K562 (cell line): ENCODE data around the gene PALMD. TPM values are rescaled to one million over a fixed set of nuclear protein-coding genes. Genes with fewer than 3 reads are reported as not detected.

Source experiments
- ATAC-seq: fragments of 200-7000 bp; cut with Tn5 transposase; 3 replicates; pipeline ENCODE4 v1.9.1; 2020; ENCODE audit warnings: moderate library complexity
- BruUV-seq: library from RNA; stranded (reverse); fragments of 400-500 nt; replicated peaks from 2 replicates; lab custom pipeline; 2021; lab: Mats Ljungman, UMichigan
- CTCF ChIA-PET: fragments of 300-600 bp; formaldehyde crosslinking; extraction: SDS; loops from one replicate; lab custom pipeline; 2021; ENCODE audit warnings: low intra/inter-chr PET ratio; lab: Yijun Ruan, JAX
- POLR2A ChIA-PET: fragments of 300-600, 350-650 bp; sonication (Branson Sonifier 250); formaldehyde crosslinking; extraction: SDS; loops from one replicate; lab custom pipeline; 2021; ENCODE audit warnings: antibody characterized with exemption, inconsistent platforms; lab: Yijun Ruan, JAX
- DNase-seq, 4 experiments: peaks; one replicate each; pipeline versions ENCODE4 v3.0.0 to v3.0.0-alpha.2; 2011 to 2018; ENCODE audit warnings: low spot score in 3 of 4, mixed read lengths in 3 of 4; ENCODE audit errors: extremely low read depth in 1 of 4
- FAIRE-seq: peaks from 2 replicates; lab custom pipeline; 2011; peaks lifted over from hg19 to GRCh38; lab: Jason Lieb, UNC
- H2AFZ ChIP-seq: 2 replicates; pipeline ENCODE4 v1.6.0; 2011; ENCODE audit warnings: low read depth, low read length, control low read depth, inconsistent platforms
- H3K27ac ChIP-seq: fragments of 200-600 bp; 3 replicates; pipeline ENCODE4 v1.8.0; 2011; ENCODE audit warnings: low read depth, mild to moderate bottlenecking, control low read depth, inconsistent platforms, low read length, moderate library complexity, mixed read lengths; ENCODE audit errors: extremely low read depth
- H3K27me3 ChIP-seq, 2 experiments: fragments of 300-600 bp in 1 of 2; 2 replicates in 1 of 2; 3 replicates in 1 of 2; pipeline versions ENCODE4 v1.6.0 to v1.8.0; 2011; ENCODE audit warnings: inconsistent platforms in 2 of 2, low read length in 2 of 2, mild to moderate bottlenecking in 1 of 2, mixed read lengths in 1 of 2, moderate library complexity in 1 of 2; ENCODE audit not compliant: control insufficient read depth in 2 of 2, insufficient read depth in 2 of 2
- H3K36me3 ChIP-seq: fragments of 300-600 bp; 3 replicates; pipeline ENCODE4 v1.8.0; 2011; ENCODE audit warnings: mild to moderate bottlenecking, low read length, inconsistent platforms; ENCODE audit not compliant: control insufficient read depth, insufficient read depth
- H3K4me1 ChIP-seq, 2 experiments: fragments of 200-600 bp in 1 of 2; replicated peaks in 1 of 2; 2 replicates in 1 of 2; 3 replicates in 1 of 2; pipeline versions ENCODE4 v1.5.1 to v1.8.0; 2011; ENCODE audit warnings: inconsistent platforms in 2 of 2, low read length in 2 of 2, mild to moderate bottlenecking in 1 of 2, mixed read lengths in 1 of 2, moderate library complexity in 1 of 2; ENCODE audit not compliant: control insufficient read depth in 2 of 2, insufficient read depth in 2 of 2
- H3K4me2 ChIP-seq: 2 replicates; pipeline ENCODE4 v1.6.1; 2011; ENCODE audit warnings: low read length, control low read depth, inconsistent platforms, mixed read lengths; ENCODE audit not compliant: insufficient read depth
- H3K4me3 ChIP-seq: fragments of 200-600 bp; sonication (generic), shearing (Covaris generic); 2 replicates; pipeline ENCODE4 v1.5.1; 2016; ENCODE audit warnings: control low read depth, inconsistent platforms
- H3K79me2 ChIP-seq: fragments of 200-600 bp; 3 replicates; pipeline ENCODE4 v1.8.0; 2011; ENCODE audit warnings: low read length, inconsistent platforms; ENCODE audit not compliant: control insufficient read depth, insufficient read depth
- H3K9ac ChIP-seq, 2 experiments: 2 replicates each; pipeline versions ENCODE4 v1.6.0 to v1.6.1; 2011; ENCODE audit warnings: low read depth in 2 of 2, low read length in 2 of 2, control low read depth in 1 of 2, inconsistent platforms in 1 of 2, mild to moderate bottlenecking in 1 of 2, mixed read lengths in 1 of 2; ENCODE audit not compliant: insufficient read depth in 1 of 2
- H3K9me1 ChIP-seq: one replicate; pipeline ENCODE4 v1.6.0; 2011; ENCODE audit warnings: inconsistent platforms, mild to moderate bottlenecking, low read length, moderate library complexity; ENCODE audit not compliant: control insufficient read depth, insufficient read depth
- H3K9me3 ChIP-seq: replicated peaks from 2 replicates; pipeline ENCODE4 v1.5.1; 2011; ENCODE audit warnings: low read depth, low read length, inconsistent platforms; ENCODE audit not compliant: control insufficient read depth, insufficient read depth
- H4K20me1 ChIP-seq: replicated peaks from 2 replicates; pipeline ENCODE4 v1.6.1; 2011; ENCODE audit warnings: low read length, inconsistent platforms, mixed read lengths; ENCODE audit not compliant: control insufficient read depth, insufficient read depth
- CEBPB ChIP-seq: fragments of 450-650 bp; IDR thresholded peaks from 2 replicates; pipeline ENCODE4 v1.6.1; 2016; ENCODE audit warnings: missing genetic modification characterization, missing compliant biosample characterization
- CEBPG ChIP-seq, 3 experiments: fragments of 200-800 bp in 1 of 3; sonication (Bioruptor generic) in 1 of 3; sonication (generic) in 1 of 3; formaldehyde crosslinking in 1 of 3; IDR thresholded peaks in 2 of 3; conservative IDR thresholded peaks in 1 of 3; 2 replicates each; pipeline versions ENCODE4 v1.6.1 to v1.8.0; 2016 to 2022; ENCODE audit warnings: missing compliant biosample characterization in 2 of 3, missing genetic modification characterization in 2 of 3, mild to moderate bottlenecking in 1 of 3, missing genetic modification reagents in 1 of 3
- HIVEP1 ChIP-seq: fragments of 250-450 bp; sonication (Bioruptor Pico); IDR thresholded peaks from 2 replicates; pipeline ENCODE4 v1.4.0; 2020; ENCODE audit warnings: mild to moderate bottlenecking
- KAT7 ChIP-seq: sonication (generic); formaldehyde crosslinking; IDR thresholded peaks from 2 replicates; pipeline ENCODE4 v1.8.0; 2022; ENCODE audit warnings: missing genetic modification reagents, mild to moderate bottlenecking, borderline replicate concordance
- KDM1A ChIP-seq, 2 experiments: fragments of 450-650 bp; IDR thresholded peaks; 2 replicates each; pipeline ENCODE4 v1.6.1; 2016; ENCODE audit warnings: mild to moderate bottlenecking in 2 of 2
- NCOA4 ChIP-seq: fragments of 450-650 bp; IDR thresholded peaks from 2 replicates; pipeline ENCODE4 v1.6.1; 2018; ENCODE audit warnings: mild to moderate bottlenecking; ENCODE audit not compliant: partially characterized antibody
- NR1H2 ChIP-seq: sonication (generic); formaldehyde crosslinking; IDR thresholded peaks from 2 replicates; pipeline ENCODE4 v1.4.0; 2020; ENCODE audit warnings: mild to moderate bottlenecking, missing genetic modification reagents
- POLR2G ChIP-seq: fragments of 200-400 bp; formaldehyde crosslinking; IDR thresholded peaks from 2 replicates; pipeline ENCODE4 v1.6.1; 2017; ENCODE audit warnings: low read depth, mild to moderate bottlenecking, antibody characterized with exemption, low read length, moderate library complexity
- PRMT5 ChIP-seq: sonication (generic); formaldehyde crosslinking; IDR thresholded peaks from 2 replicates; pipeline ENCODE4 v1.5.0; 2020; ENCODE audit warnings: missing genetic modification reagents
- SPI1 ChIP-seq: IDR thresholded peaks from 2 replicates; pipeline ENCODE4 v1.6.1; 2011; ENCODE audit warnings: low read depth, low read length, control low read depth, borderline replicate concordance
- USF2 ChIP-seq: sonication (generic); formaldehyde crosslinking; IDR thresholded peaks from 2 replicates; pipeline ENCODE4 v1.5.0; 2020; ENCODE audit warnings: missing genetic modification reagents
- ZEB2 ChIP-seq: fragments of 450-650 bp; IDR thresholded peaks from 2 replicates; pipeline ENCODE4 v1.6.1; 2016
- ZNF277 ChIP-seq: fragments of 250-450 bp; sonication (Bioruptor Pico); IDR thresholded peaks from 2 replicates; pipeline ENCODE4 v1.8.0; 2022; ENCODE audit warnings: inconsistent platforms, mild to moderate bottlenecking, moderate library complexity, borderline replicate concordance
- WGBS: fragments of 100-300 bp; shearing (Covaris generic); methylation state at CpG from one replicate; pipeline ENCODE4 v1.1.6; 2016; ENCODE audit warnings: low coverage, mixed read lengths; ENCODE audit not compliant: insufficient coverage; ENCODE audit errors: missing lambda C conversion rate; 5-methylcytosine and 5-hydroxymethylcytosine counted together
- in situ Hi-C: fragments of 300-500 bp; cut with MboI; formaldehyde crosslinking; loops from 4 replicates; pipeline ENCODE4 v1.15.0; 2018; ENCODE audit warnings: inconsistent platforms, mixed read lengths
- intact Hi-C: fragments of 100-400 bp; cut with micrococcal nuclease; formaldehyde crosslinking; loops from 2 replicates; pipeline ENCODE4 v1.14.2; 2022
- polyA plus RNA-seq, 8 experiments: library from polyadenylated mRNA; depleted of rRNA in 4 of 8; stranded (reverse) in 5 of 8; unstranded in 3 of 8; fragments of >200 nt; fragmentation: Nextera tagmentation in 2 of 8; fragmentation: Illumina TruSeq in 1 of 8; extraction: Ambion mirVana in 2 of 8; extraction: Trizol in 1 of 8; gene quantifications; 2 replicates each; pipeline versions ENCODE4 v1.2.1 to v1.2.3, GENCODE V29; 2011 to 2014; ENCODE audit warnings: inconsistent platforms in 1 of 8, missing spikeins in 1 of 8
- total RNA-seq, 7 experiments: library from RNA; depleted of rRNA in 6 of 7; stranded (reverse); fragments of >200 nt in 6 of 7; fragmentation: Illumina TruSeq in 2 of 7; extraction: Trizol in 2 of 7; gene quantifications; 2 replicates each; pipeline versions ENCODE4 v1.2.1 to v1.2.3, GENCODE V29; 2011 to 2021; ENCODE audit warnings: low replicate concordance in 1 of 7
- TF ChIP-seq, protein P1 (sequence below): fragments of 450-650 bp; formaldehyde crosslinking; IDR thresholded peaks from 2 replicates; pipeline ENCODE4 v1.4.0; 2022; ENCODE audit warnings: mild to moderate bottlenecking, moderate library complexity
- TF ChIP-seq, protein P2 (sequence below): sonication (generic); formaldehyde crosslinking; IDR thresholded peaks from 2 replicates; pipeline ENCODE4 v1.8.0; 2023; ENCODE audit warnings: missing genetic modification reagents, mild to moderate bottlenecking, borderline replicate concordance

The PALMD gene
- total and polyA plus RNA-seq, 9 of the 15 experiments (the other 6 are each of a cell fraction or from before 2014, with no cell fraction given) = 2.7 to 13.5 (median 5.4) TPM

GRCh38 chr1:99665212-99665611, 19.3 kb downstream of the PALMD start:
- CTCF ChIA-PET = no interaction called here
- no peak overlapping the region for H3K9ac ChIP-seq
- ATAC-seq (no peak), FAIRE-seq (no peak), DNase-seq (no peak)
- H3K4me3 ChIP-seq = no peak overlapping the region
- no peaks in the 10 kb centered on the region for H3K4me1 ChIP-seq
- no peaks in the 10 kb centered on the region for H3K27me3 ChIP-seq
- in situ Hi-C loops = no loop called here
- no peak overlapping the region for H3K27ac ChIP-seq
- H3K79me2 ChIP-seq = no peaks in the 10 kb centered on the region
- WGBS = 6% methylated on average over 1 of the region's 1 CpG
- H4K20me1 ChIP-seq = no peaks in the 10 kb centered on the region
- H3K4me2 ChIP-seq = no peak overlapping the region
- intact Hi-C loops = no loop called here
- no peaks in the 10 kb centered on the region for H3K9me3 ChIP-seq
- POLR2A ChIA-PET = interaction anchor here (0.8 to 1.5 kb wide), 4 partner anchors 14 to 31 kb away, joined by 3 to 4 read pairs (median 3); no protein-coding TSS in a partner anchor
- no peaks in the 10 kb centered on the region for H3K9me1 ChIP-seq
- no TSS peak for BruUV-seq
- no peaks in the 10 kb centered on the region for H3K36me3 ChIP-seq
- H2AFZ ChIP-seq = no peak overlapping the region
- no peak for TF ChIP-seq USF2 (CRISPR knock-in tag)
- TF ChIP-seq, protein P1, sequence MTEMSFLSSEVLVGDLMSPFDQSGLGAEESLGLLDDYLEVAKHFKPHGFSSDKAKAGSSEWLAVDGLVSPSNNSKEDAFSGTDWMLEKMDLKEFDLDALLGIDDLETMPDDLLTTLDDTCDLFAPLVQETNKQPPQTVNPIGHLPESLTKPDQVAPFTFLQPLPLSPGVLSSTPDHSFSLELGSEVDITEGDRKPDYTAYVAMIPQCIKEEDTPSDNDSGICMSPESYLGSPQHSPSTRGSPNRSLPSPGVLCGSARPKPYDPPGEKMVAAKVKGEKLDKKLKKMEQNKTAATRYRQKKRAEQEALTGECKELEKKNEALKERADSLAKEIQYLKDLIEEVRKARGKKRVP (CRISPR knock-in tag) = 0 out of 2 replicates have a peak, but pooled peaks have one; percentile 30
- TF ChIP-seq, protein P2, sequence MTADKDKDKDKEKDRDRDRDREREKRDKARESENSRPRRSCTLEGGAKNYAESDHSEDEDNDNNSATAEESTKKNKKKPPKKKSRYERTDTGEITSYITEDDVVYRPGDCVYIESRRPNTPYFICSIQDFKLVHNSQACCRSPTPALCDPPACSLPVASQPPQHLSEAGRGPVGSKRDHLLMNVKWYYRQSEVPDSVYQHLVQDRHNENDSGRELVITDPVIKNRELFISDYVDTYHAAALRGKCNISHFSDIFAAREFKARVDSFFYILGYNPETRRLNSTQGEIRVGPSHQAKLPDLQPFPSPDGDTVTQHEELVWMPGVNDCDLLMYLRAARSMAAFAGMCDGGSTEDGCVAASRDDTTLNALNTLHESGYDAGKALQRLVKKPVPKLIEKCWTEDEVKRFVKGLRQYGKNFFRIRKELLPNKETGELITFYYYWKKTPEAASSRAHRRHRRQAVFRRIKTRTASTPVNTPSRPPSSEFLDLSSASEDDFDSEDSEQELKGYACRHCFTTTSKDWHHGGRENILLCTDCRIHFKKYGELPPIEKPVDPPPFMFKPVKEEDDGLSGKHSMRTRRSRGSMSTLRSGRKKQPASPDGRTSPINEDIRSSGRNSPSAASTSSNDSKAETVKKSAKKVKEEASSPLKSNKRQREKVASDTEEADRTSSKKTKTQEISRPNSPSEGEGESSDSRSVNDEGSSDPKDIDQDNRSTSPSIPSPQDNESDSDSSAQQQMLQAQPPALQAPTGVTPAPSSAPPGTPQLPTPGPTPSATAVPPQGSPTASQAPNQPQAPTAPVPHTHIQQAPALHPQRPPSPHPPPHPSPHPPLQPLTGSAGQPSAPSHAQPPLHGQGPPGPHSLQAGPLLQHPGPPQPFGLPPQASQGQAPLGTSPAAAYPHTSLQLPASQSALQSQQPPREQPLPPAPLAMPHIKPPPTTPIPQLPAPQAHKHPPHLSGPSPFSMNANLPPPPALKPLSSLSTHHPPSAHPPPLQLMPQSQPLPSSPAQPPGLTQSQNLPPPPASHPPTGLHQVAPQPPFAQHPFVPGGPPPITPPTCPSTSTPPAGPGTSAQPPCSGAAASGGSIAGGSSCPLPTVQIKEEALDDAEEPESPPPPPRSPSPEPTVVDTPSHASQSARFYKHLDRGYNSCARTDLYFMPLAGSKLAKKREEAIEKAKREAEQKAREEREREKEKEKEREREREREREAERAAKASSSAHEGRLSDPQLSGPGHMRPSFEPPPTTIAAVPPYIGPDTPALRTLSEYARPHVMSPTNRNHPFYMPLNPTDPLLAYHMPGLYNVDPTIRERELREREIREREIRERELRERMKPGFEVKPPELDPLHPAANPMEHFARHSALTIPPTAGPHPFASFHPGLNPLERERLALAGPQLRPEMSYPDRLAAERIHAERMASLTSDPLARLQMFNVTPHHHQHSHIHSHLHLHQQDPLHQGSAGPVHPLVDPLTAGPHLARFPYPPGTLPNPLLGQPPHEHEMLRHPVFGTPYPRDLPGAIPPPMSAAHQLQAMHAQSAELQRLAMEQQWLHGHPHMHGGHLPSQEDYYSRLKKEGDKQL (CRISPR knock-in tag) = no peak
- no peak for TF ChIP-seq KAT7
- TF ChIP-seq ZNF277 (CRISPR knock-in tag) = no peak
- TF ChIP-seq HIVEP1 (CRISPR knock-in tag) = no peak
- peak; percentile 87 for TF ChIP-seq CEBPB (tag)
- TF ChIP-seq POLR2G = no peak
- TF ChIP-seq KDM1A (IDR thresholded peaks at IDR 0.05) = no peak
- TF ChIP-seq SPI1 = no peak
- no peak for TF ChIP-seq CEBPG (CRISPR knock-in tag; IDR thresholded peaks at IDR 0.05)
- TF ChIP-seq CEBPG (tag; conservative IDR thresholded peaks at IDR 0.05 in 1 of 2, IDR thresholded peaks at IDR 0.05 in 1 of 2) = peak; percentile 64 to 94
- no peak for TF ChIP-seq NCOA4
- no peak for TF ChIP-seq ZEB2
- no peak for TF ChIP-seq NR1H2 (CRISPR knock-in tag)
- no peak for TF ChIP-seq PRMT5 (CRISPR knock-in tag)
